BJ (cell line): ENCODE measurements around the gene DENND1A. TPM values are rescaled to one million over a fixed set of nuclear protein-coding genes. Genes with fewer than 3 reads are reported as not detected.

Experiments used
- CTCF ChIA-PET: fragments of 350-600 bp; formaldehyde crosslinking; extraction: SDS; loops from one replicate; lab custom pipeline; 2021; ENCODE audit warnings: antibody characterized with exemption, inconsistent platforms; lab: Yijun Ruan, JAX
- POLR2A ChIA-PET: fragments of 300-600 bp; sonication (Branson Sonifier 250); formaldehyde crosslinking; extraction: SDS; loops from one replicate; lab custom pipeline; 2021; ENCODE audit warnings: antibody characterized with exemption; lab: Charles Lee
- DNase-seq: peaks from one replicate; pipeline ENCODE4 v3.0.0-alpha.2; 2011; ENCODE audit warnings: low read depth
- H3K27me3 ChIP-seq: 2 replicates; pipeline ENCODE4 v1.6.0; 2011; ENCODE audit warnings: low read length; ENCODE audit not compliant: control insufficient read depth, insufficient read depth
- H3K36me3 ChIP-seq: 2 replicates; pipeline ENCODE4 v1.5.1; 2011; ENCODE audit warnings: low read length; ENCODE audit not compliant: control insufficient read depth, insufficient read depth
- H3K4me3 ChIP-seq: 2 replicates; pipeline ENCODE4 v1.5.1; 2011; ENCODE audit warnings: low read depth, mild to moderate bottlenecking, control low read depth, low read length
- polyA plus RNA-seq: library from polyadenylated mRNA; depleted of rRNA; stranded (reverse); fragments of >200 nt; gene quantifications from 2 replicates; pipeline ENCODE4 v1.2.3, GENCODE V29; 2011
- TF ChIP-seq, protein P1 (sequence below): IDR thresholded peaks from 2 replicates; pipeline ENCODE4 v1.5.1; 2011; ENCODE audit warnings: low read depth, mild to moderate bottlenecking, control low read depth, inconsistent platforms, low read length, moderate library complexity; ENCODE audit not compliant: insufficient read depth

The DENND1A gene
- polyA plus RNA-seq, 1 experiment = 24.0 TPM

DNA sequence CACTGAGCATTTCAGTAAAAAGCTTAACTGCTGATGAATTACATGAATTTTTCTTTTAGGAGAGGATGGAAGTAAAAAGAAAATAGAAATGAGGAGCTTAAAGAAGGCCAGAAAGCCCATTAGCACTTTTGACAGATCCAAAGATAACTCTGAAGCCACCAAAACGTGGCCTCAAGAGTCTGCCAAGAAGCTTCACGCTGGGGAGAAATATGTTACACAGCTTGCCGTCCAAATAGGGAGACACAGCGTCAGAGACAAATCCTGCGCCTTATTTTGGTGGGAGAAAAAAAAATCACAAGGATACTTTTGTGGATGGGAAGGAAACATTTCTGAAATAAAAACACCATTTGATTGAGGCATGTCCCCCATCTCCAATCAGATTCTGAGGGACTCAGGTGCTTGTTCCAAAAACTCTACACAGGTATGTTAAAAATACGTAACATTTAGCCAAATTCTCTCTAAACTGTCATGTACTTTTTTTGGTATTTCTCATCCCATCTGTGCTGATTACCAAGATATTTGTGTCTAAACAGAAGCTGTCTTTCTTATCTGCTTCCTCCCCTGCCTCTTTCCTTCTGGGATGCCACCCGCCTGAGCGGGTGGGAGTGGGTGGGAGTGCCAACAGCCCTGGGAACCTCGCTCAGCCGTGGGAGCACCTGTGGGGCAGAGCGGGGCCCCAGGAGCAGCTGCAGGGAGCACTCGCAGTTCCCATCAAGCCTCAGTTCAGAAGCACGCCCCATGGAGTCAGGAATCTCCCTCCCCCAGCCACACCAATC, 275.5 kb downstream of the DENND1A start:
- ChIA-PET POLR2A (no interaction called here), CTCF (no interaction called here)
- TF ChIP-seq, protein P1, sequence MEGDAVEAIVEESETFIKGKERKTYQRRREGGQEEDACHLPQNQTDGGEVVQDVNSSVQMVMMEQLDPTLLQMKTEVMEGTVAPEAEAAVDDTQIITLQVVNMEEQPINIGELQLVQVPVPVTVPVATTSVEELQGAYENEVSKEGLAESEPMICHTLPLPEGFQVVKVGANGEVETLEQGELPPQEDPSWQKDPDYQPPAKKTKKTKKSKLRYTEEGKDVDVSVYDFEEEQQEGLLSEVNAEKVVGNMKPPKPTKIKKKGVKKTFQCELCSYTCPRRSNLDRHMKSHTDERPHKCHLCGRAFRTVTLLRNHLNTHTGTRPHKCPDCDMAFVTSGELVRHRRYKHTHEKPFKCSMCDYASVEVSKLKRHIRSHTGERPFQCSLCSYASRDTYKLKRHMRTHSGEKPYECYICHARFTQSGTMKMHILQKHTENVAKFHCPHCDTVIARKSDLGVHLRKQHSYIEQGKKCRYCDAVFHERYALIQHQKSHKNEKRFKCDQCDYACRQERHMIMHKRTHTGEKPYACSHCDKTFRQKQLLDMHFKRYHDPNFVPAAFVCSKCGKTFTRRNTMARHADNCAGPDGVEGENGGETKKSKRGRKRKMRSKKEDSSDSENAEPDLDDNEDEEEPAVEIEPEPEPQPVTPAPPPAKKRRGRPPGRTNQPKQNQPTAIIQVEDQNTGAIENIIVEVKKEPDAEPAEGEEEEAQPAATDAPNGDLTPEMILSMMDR = no peak
- no peak for DNase-seq
- Histone ChIP-seq H3K36me3 (peaks cover 2% of the 10 kb centered on the region; the same call in 1 of the 2 replicates), H3K27me3 (no peaks in the 10 kb centered on the region), H3K4me3 (no peak overlapping the region)

DNA sequence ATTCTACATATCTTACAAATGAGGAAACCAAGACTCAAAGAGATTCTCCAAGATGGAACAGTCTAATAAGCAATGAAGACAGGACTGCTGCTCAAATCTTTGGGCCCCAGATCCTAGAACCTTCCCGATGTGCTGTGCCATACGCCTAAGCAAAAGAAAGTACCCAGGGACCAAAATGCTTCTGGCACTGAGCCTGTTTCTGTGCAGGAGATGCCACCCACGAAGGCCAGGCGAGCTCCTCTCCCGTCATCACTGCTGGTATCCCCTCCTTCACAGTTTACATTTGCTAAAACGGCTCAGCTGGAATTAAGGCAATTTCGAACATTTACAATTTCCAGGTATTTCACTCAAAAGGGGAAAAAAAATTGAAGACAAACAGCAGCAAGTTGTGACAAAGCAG, 277.5 kb downstream of the DENND1A start:
- TF ChIP-seq, protein P1 = no peak
- peaks cover 2% of the 10 kb centered on the region; the same call in 1 of the 2 replicates for H3K36me3 ChIP-seq
- H3K27me3 ChIP-seq = no peaks in the 10 kb centered on the region
- no peak for DNase-seq
- POLR2A ChIA-PET = no interaction called here
- CTCF ChIA-PET = interaction anchor here (0.6 to 0.8 kb wide), 2 partner anchors 10 to 14 kb away, joined by 3 read pairs; no protein-coding TSS in a partner anchor
- no peak overlapping the region for H3K4me3 ChIP-seq

DNA sequence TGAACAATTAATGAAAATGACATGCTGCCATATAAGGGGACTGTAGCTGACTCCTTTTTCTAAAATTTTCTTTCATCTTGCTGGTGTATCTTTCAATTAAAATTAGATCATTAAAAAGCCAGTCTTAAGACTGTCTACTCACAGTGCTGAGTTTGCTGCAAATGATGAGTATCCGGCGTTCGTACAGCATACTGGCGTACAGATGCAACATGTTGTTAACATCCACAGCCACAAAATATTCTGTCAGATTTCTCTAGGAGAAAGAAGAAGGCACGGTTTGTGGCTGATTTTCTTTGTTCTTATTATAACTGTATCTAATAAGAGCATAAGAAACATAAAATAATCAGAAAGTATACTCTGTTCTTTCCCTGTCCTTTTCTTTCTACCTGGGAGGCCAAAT, 278.1 kb downstream of the DENND1A start:
- H3K27me3 ChIP-seq = no peaks in the 10 kb centered on the region
- POLR2A ChIA-PET = no interaction called here
- CTCF ChIA-PET = interaction anchor here (0.9 kb wide), 1 partner anchor 389 kb away, joined by 3 read pairs; no protein-coding TSS in a partner anchor
- TF ChIP-seq, protein P1 = no peak
- peaks cover 2% of the 10 kb centered on the region; the same call in 1 of the 2 replicates for H3K36me3 ChIP-seq
- H3K4me3 ChIP-seq = no peak overlapping the region
- no peak for DNase-seq

DNA sequence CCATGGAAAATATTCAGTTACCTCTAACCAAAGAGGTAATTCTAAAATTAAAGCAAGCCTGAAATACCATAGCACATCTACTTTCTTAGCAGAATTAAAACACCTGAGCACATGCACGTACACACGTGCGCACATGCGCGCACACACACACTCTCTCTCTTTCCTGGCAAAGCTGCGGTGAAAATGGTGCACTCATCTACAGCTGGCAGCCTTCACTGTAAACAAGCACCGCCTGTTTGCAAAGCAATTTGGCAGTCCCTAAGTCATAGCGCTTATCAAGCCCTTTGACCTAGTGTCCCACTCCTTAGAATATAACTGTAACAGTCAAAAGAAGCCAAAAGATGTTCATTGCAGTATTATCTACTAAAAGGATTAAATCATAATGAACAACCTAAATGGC, 278.7 kb downstream of the DENND1A start:
- H3K36me3 ChIP-seq = peaks cover 2% of the 10 kb centered on the region; the same call in 1 of the 2 replicates

DNA sequence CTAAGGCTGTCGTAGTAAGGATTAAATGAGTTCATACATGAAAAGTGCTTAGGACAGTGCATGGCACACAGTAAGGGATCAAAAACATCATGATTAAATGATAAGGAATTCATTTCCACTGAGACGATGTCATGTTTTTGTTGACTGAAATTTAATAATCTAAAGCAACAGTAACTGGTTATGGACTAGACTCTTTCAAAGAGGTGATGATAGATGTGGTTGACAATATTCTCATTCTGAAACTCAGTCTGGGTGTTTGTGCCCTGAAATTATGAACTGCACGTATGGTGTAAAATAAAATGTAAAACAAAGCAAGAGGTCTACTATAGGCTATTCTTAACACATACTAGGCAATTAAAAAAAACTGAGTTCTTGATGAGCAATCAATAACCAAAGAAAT, 280.0 kb downstream of the DENND1A start:
- ChIA-PET CTCF (no interaction called here), POLR2A (no interaction called here)
- TF ChIP-seq, protein P1 = no peak
- Histone ChIP-seq H3K4me3 (no peak overlapping the region), H3K36me3 (no peaks in the 10 kb centered on the region), H3K27me3 (no peaks in the 10 kb centered on the region)
- DNase-seq = no peak

More for the DNA sequence above, 278.7 kb downstream of the DENND1A start:
- no peak overlapping the region for H3K4me3 ChIP-seq
- DNase-seq = no peak
- TF ChIP-seq, protein P1 = no peak
- ChIA-PET POLR2A (no interaction called here), CTCF (interaction anchor here (0.9 kb wide), 1 partner anchor 389 kb away, joined by 3 read pairs; no protein-coding TSS in a partner anchor)
- H3K27me3 ChIP-seq = no peaks in the 10 kb centered on the region
